Activated naive CD8-positive, alpha-beta T cell treated with anti-CD3 and anti-CD28 coated beads, Interleukin-2, amount 10 ng/mL, durations not matched to agents 7 days and 5 days (primary cell): Measurements from ENCODE around the gene ELAVL4. TPM values are rescaled to one million over a fixed set of nuclear protein-coding genes. Genes with fewer than 3 reads are reported as not detected.
"Not testable (repeated sequence)": the region's sequence is repeated elsewhere in the genome, so short reads cannot be mapped to it uniquely, and the experiment has no call there.

Experiments
- ATAC-seq: fragments of 150-1000 bp; cut with Tn5 transposase; one replicate; pipeline ENCODE4 v1.10.0; 2021; ENCODE audit warnings: low read depth, moderate library complexity
- POLR2A ChIA-PET: fragments of 350-600 bp; sonication (Branson Sonifier 250); formaldehyde crosslinking; loops from one replicate; lab custom pipeline; 2021; ENCODE audit warnings: antibody characterized with exemption; lab: Charles Lee
- DNase-seq: peaks from one replicate; pipeline ENCODE4 v3.0.0; 2021
- H3K27ac Mint-ChIP-seq: one replicate; pipeline ENCODE4 v1.8.0; 2022; ENCODE audit warnings: mild to moderate bottlenecking, mixed read lengths
- H3K27me3 Mint-ChIP-seq: one replicate; pipeline ENCODE4 v1.8.0; 2022; ENCODE audit warnings: mild to moderate bottlenecking, moderate library complexity, mixed read lengths
- H3K36me3 Mint-ChIP-seq: one replicate; pipeline ENCODE4 v1.8.0; 2021; ENCODE audit warnings: mild to moderate bottlenecking, mixed read lengths
- H3K4me1 Mint-ChIP-seq: one replicate; pipeline ENCODE4 v1.8.0; 2021; ENCODE audit warnings: mixed read lengths
- H3K4me3 Mint-ChIP-seq: one replicate; pipeline ENCODE4 v1.8.0; 2022; ENCODE audit warnings: mild to moderate bottlenecking, moderate library complexity, mixed read lengths
- H3K9me3 Mint-ChIP-seq: one replicate; pipeline ENCODE4 v1.8.0; 2021; ENCODE audit warnings: mixed read lengths
- total RNA-seq, 2 experiments: library from RNA; stranded (reverse); gene quantifications; one replicate each; pipeline ENCODE4 v1.2.3, GENCODE V29; 2021

ELAVL4 gene
- total RNA-seq, 2 experiments from 2014 or later, result not detected

GRCh38 chr1:50139339-50140181 is 30.8 kb downstream of the ELAVL4 start:
- H3K36me3 Mint-ChIP-seq, result no peaks in the 10 kb centered on the region
- H3K27me3 Mint-ChIP-seq, result peaks cover 7% of the 10 kb centered on the region
- no peak overlapping the region for H3K27ac Mint-ChIP-seq
- POLR2A ChIA-PET, result no interaction called here
- no peak for ATAC-seq
- H3K9me3 Mint-ChIP-seq, result no peaks in the 10 kb centered on the region
- no peaks in the 10 kb centered on the region for H3K4me1 Mint-ChIP-seq
- DNase-seq, result no peak
- no peak overlapping the region for H3K4me3 Mint-ChIP-seq

- POLR2A ChIA-PET, result no interaction called here
Measured at GRCh38 chr1:50140182-50140447, 31.4 kb downstream of the ELAVL4 start.

GRCh38 chr1:50147191-50147850 is 38.6 kb downstream of the ELAVL4 start:
- H3K27ac Mint-ChIP-seq, result no peak overlapping the region
- POLR2A ChIA-PET, result no interaction called here
- no peaks in the 10 kb centered on the region for H3K4me1 Mint-ChIP-seq
- DNase-seq (no peak), ATAC-seq (no peak)
- no peaks in the 10 kb centered on the region for H3K36me3 Mint-ChIP-seq
- peaks cover 7% of the 10 kb centered on the region for H3K27me3 Mint-ChIP-seq
- no peaks in the 10 kb centered on the region for H3K9me3 Mint-ChIP-seq
- no peak overlapping the region for H3K4me3 Mint-ChIP-seq

More at GRCh38 chr1:50140182-50140447, 31.4 kb downstream of the ELAVL4 start:
- H3K4me3 Mint-ChIP-seq, result no peak overlapping the region
- no peak for DNase-seq
- no peaks in the 10 kb centered on the region for H3K36me3 Mint-ChIP-seq
- no peaks in the 10 kb centered on the region for H3K9me3 Mint-ChIP-seq
- H3K27me3 Mint-ChIP-seq, result peaks cover 7% of the 10 kb centered on the region
- H3K4me1 Mint-ChIP-seq, result no peaks in the 10 kb centered on the region
- no peak for ATAC-seq
- H3K27ac Mint-ChIP-seq, result no peak overlapping the region

- H3K4me3 Mint-ChIP-seq, result no peak overlapping the region
- no peaks in the 10 kb centered on the region for H3K4me1 Mint-ChIP-seq
- H3K36me3 Mint-ChIP-seq, result no peaks in the 10 kb centered on the region
- POLR2A ChIA-PET, result no interaction called here
- H3K9me3 Mint-ChIP-seq, result no peaks in the 10 kb centered on the region
- H3K27me3 Mint-ChIP-seq, result peaks cover 7% of the 10 kb centered on the region
- H3K27ac Mint-ChIP-seq, result no peak overlapping the region
- ATAC-seq, result no peak
- DNase-seq, result no peak
Measured at GRCh38 chr1:50148142-50148923, 39.6 kb downstream of the ELAVL4 start.

- H3K4me3 Mint-ChIP-seq, result no peak overlapping the region
- H3K4me1 Mint-ChIP-seq, result no peaks in the 10 kb centered on the region
- ATAC-seq (no peak), DNase-seq (no peak)
- H3K27ac Mint-ChIP-seq, result no peak overlapping the region
- no peaks in the 10 kb centered on the region for H3K9me3 Mint-ChIP-seq
- no peaks in the 10 kb centered on the region for H3K36me3 Mint-ChIP-seq
- H3K27me3 Mint-ChIP-seq, result no peaks in the 10 kb centered on the region
- POLR2A ChIA-PET, result no interaction called here
Measured at GRCh38 chr1:50152236-50152635, 43.5 kb downstream of the ELAVL4 start.

GRCh38 chr1:50155541-50155940 is 46.8 kb downstream of the ELAVL4 start:
- H3K9me3 Mint-ChIP-seq, result no peaks in the 10 kb centered on the region
- no peak overlapping the region for H3K27ac Mint-ChIP-seq
- no peak for DNase-seq
- H3K4me1 Mint-ChIP-seq, result no peaks in the 10 kb centered on the region
- H3K36me3 Mint-ChIP-seq, result no peaks in the 10 kb centered on the region
- no peaks in the 10 kb centered on the region for H3K27me3 Mint-ChIP-seq
- POLR2A ChIA-PET, result no interaction called here
- no peak for ATAC-seq
- no peak overlapping the region for H3K4me3 Mint-ChIP-seq

- no peaks in the 10 kb centered on the region for H3K9me3 Mint-ChIP-seq
Measured at GRCh38 chr1:50156241-50157010, 47.7 kb downstream of the ELAVL4 start.

GRCh38 chr1:50157306-50157941 is 48.7 kb downstream of the ELAVL4 start:
- no peaks in the 10 kb centered on the region for H3K4me1 Mint-ChIP-seq
- H3K27ac Mint-ChIP-seq, result no peak overlapping the region
- no peak overlapping the region for H3K4me3 Mint-ChIP-seq
- DNase-seq (no peak), ATAC-seq (no peak)
- POLR2A ChIA-PET, result no interaction called here
- H3K36me3 Mint-ChIP-seq, result no peaks in the 10 kb centered on the region
- H3K9me3 Mint-ChIP-seq, result no peaks in the 10 kb centered on the region
- no peaks in the 10 kb centered on the region for H3K27me3 Mint-ChIP-seq

More at GRCh38 chr1:50156241-50157010, 47.7 kb downstream of the ELAVL4 start:
- POLR2A ChIA-PET, result no interaction called here
- H3K36me3 Mint-ChIP-seq, result no peaks in the 10 kb centered on the region
- DNase-seq (no peak), ATAC-seq (no peak)
- no peaks in the 10 kb centered on the region for H3K27me3 Mint-ChIP-seq
- no peaks in the 10 kb centered on the region for H3K4me1 Mint-ChIP-seq
- H3K4me3 Mint-ChIP-seq, result no peak overlapping the region
- no peak overlapping the region for H3K27ac Mint-ChIP-seq

GRCh38 chr1:50158421-50158820 is 49.7 kb downstream of the ELAVL4 start:
- Mint-ChIP-seq H3K27ac (no peak overlapping the region), H3K9me3 (no peaks in the 10 kb centered on the region), H3K4me1 (no peaks in the 10 kb centered on the region), H3K27me3 (no peaks in the 10 kb centered on the region), H3K4me3 (no peak overlapping the region), H3K36me3 (no peaks in the 10 kb centered on the region)
- DNase-seq, result no peak
- POLR2A ChIA-PET, result no interaction called here
- ATAC-seq, result no peak

- no peak for DNase-seq
- Mint-ChIP-seq H3K27me3 (no peaks in the 10 kb centered on the region), H3K4me3 (no peak overlapping the region), H3K27ac (no peak overlapping the region), H3K4me1 (no peaks in the 10 kb centered on the region), H3K9me3 (no peaks in the 10 kb centered on the region), H3K36me3 (no peaks in the 10 kb centered on the region)
- ATAC-seq, result no peak
- POLR2A ChIA-PET, result no interaction called here
Measured at GRCh38 chr1:50163680-50164079, 55.0 kb downstream of the ELAVL4 start.

- H3K27ac Mint-ChIP-seq, H3K4me3 Mint-ChIP-seq, ATAC-seq, DNase-seq, H3K4me1 Mint-ChIP-seq, H3K27me3 Mint-ChIP-seq, POLR2A ChIA-PET, H3K36me3 Mint-ChIP-seq, H3K9me3 Mint-ChIP-seq: not testable (repeated sequence)
Measured at GRCh38 chr1:50166351-50166750, 57.6 kb downstream of the ELAVL4 start.

- ATAC-seq, result no peak
- H3K4me1 Mint-ChIP-seq, result no peaks in the 10 kb centered on the region
- POLR2A ChIA-PET, result no interaction called here
Measured at GRCh38 chr1:50172299-50172698, 63.6 kb downstream of the ELAVL4 start.

GRCh38 chr1:50174101-50174500 is 65.4 kb downstream of the ELAVL4 start:
- H3K4me3 Mint-ChIP-seq, result no peak overlapping the region
- POLR2A ChIA-PET, result no interaction called here

More at GRCh38 chr1:50172299-50172698, 63.6 kb downstream of the ELAVL4 start:
- Mint-ChIP-seq H3K4me3 (no peak overlapping the region), H3K36me3 (no peaks in the 10 kb centered on the region), H3K27ac (no peak overlapping the region), H3K9me3 (no peaks in the 10 kb centered on the region), H3K27me3 (peaks cover 9% of the 10 kb centered on the region)
- no peak for DNase-seq

More at GRCh38 chr1:50174101-50174500, 65.4 kb downstream of the ELAVL4 start:
- no peaks in the 10 kb centered on the region for H3K36me3 Mint-ChIP-seq
- H3K27ac Mint-ChIP-seq, result no peak overlapping the region
- no peak for DNase-seq
- no peaks in the 10 kb centered on the region for H3K9me3 Mint-ChIP-seq
- H3K4me1 Mint-ChIP-seq, result no peaks in the 10 kb centered on the region
- no peak for ATAC-seq
- peaks cover 9% of the 10 kb centered on the region for H3K27me3 Mint-ChIP-seq
